ENCODE results near the gene LRRTM4. TPM values are rescaled to one million over a fixed set of nuclear protein-coding genes. Genes with fewer than 3 reads are reported as not detected.

The LRRTM4 gene
- total RNA-seq, 1 experiment from 2014 or later, result 12.0 TPM

- Histone ChIP-seq H2BK120ac (ENCODE audit: low read depth, low read length, poor library complexity, severe bottlenecking) (no peak overlapping the region), H3K9ac (ENCODE audit: extremely low read depth, insufficient read length, low read length) (no peak overlapping the region), H3K4me2 (ENCODE audit: insufficient read depth, insufficient read length, low read length) (no peak overlapping the region), H4K20me1 (ENCODE audit: control insufficient read depth, insufficient read depth, insufficient read length) (no peaks in the 10 kb centered on the region), H2BK15ac (ENCODE audit: low read depth, low read length) (no peak overlapping the region), H3K18ac (ENCODE audit: insufficient read length, low read depth, low read length) (no peak overlapping the region), H3K27me3 (ENCODE audit: insufficient read depth, low read length) (no peaks in the 10 kb centered on the region), H3K4ac (ENCODE audit: low read depth, low read length) (no peak overlapping the region), H2AFZ (ENCODE audit: low read length) (no peak overlapping the region), H3K23me2 (ENCODE audit: insufficient read length, low read depth, low read length, poor library complexity, severe bottlenecking) (no peaks in the 10 kb centered on the region), H3K14ac (ENCODE audit: insufficient read depth, low read length) (no peak overlapping the region), H4K5ac (ENCODE audit: insufficient read length, low read depth, low read length) (no peak overlapping the region), H3K56ac (ENCODE audit: insufficient read length, low read depth, low read length) (no peak overlapping the region), H4K8ac (replicated peaks; ENCODE audit: insufficient read length, low read depth, low read length) (no peak overlapping the region), H2BK12ac (ENCODE audit: insufficient read length, low read depth, low read length) (no peak overlapping the region), H3K4me1 (ENCODE audit: insufficient read depth, low read length) (no peaks in the 10 kb centered on the region), H3K23ac (ENCODE audit: insufficient read length, low read depth, low read length) (no peak overlapping the region), H3T11ph (ENCODE audit: low read length) (no peak overlapping the region), H3K9me3 (ENCODE audit: control insufficient read depth, low read depth, low read length) (no peaks in the 10 kb centered on the region), H2AK5ac (ENCODE audit: insufficient read length, low read length) (no peak overlapping the region), H4K91ac (ENCODE audit: insufficient read length, low read depth, low read length) (no peak overlapping the region), H2BK20ac (ENCODE audit: low read depth, low read length, poor library complexity, severe bottlenecking) (no peak overlapping the region), H3K79me2 (ENCODE audit: insufficient read depth, low read length) (no peaks in the 10 kb centered on the region), H2BK5ac (ENCODE audit: insufficient read length, low read length) (no peak overlapping the region), H3K79me1 (ENCODE audit: insufficient read depth, low read depth, low read length, poor library complexity, severe bottlenecking) (no peaks in the 10 kb centered on the region), H3K27ac (ENCODE audit: insufficient read length, low read depth, low read length) (no peak overlapping the region)
- H3K9me3 Mint-ChIP-seq, result peaks cover 2 to 6% of the 10 kb centered on the region in 2 experiments; a peak in 3 of 5 replicates
- no peak for TF ChIP-seq CTCF (conservative IDR thresholded peaks at IDR 0.05)
- H3K4me1 Mint-ChIP-seq, result no peaks in the 10 kb centered on the region
- H3K4me3 Mint-ChIP-seq, result no peak overlapping the region
- peaks cover 0 to 4% (median 2%) of the 10 kb centered on the region in 3 experiments; a peak in 2 of 7 replicates for H3K36me3 Mint-ChIP-seq (ENCODE audit: insufficient read depth in 1 of 3, low read depth in 3 of 3)
- no peak overlapping the region for H3K27ac Mint-ChIP-seq
- H3K27me3 Mint-ChIP-seq (ENCODE audit: low read depth), result no peaks in the 10 kb centered on the region
- no peak for DNase-seq
- WGBS (ENCODE audit: extremely low coverage, insufficient read length, low lambda C conversion rate), result no CpG with 5 or more reads among the region's 1 CpG
Measured at GRCh38 chr2:77228391-77228790, 293.8 kb downstream of the LRRTM4 start.
